AG10803 (cell line): ENCODE data around the gene TXNRD3.
"Not testable (repeated sequence)": the region's sequence is repeated elsewhere in the genome, so short reads cannot be mapped to it uniquely, and the experiment has no call there.

Experiments used
- DNase-seq: peaks from one replicate; pipeline ENCODE4 v3.0.0; 2010; ENCODE audit warnings: low read depth
- H3K4me3 ChIP-seq: 2 replicates; pipeline ENCODE4 v1.5.1; 2011; ENCODE audit warnings: mild to moderate bottlenecking, low read length, control low read depth
- CTCF ChIP-seq: conservative IDR thresholded peaks from 2 replicates; pipeline ENCODE4 v1.5.1; 2011; ENCODE audit warnings: mild to moderate bottlenecking, low read length, control low read depth, inconsistent platforms

The TXNRD3 gene

GRCh38 chr3:126638790-126639189, 16.1 kb downstream of the TXNRD3 start:
- DNase-seq = no peak
- no peak for TF ChIP-seq CTCF
- H3K4me3 ChIP-seq = no peak overlapping the region

GRCh38 chr3:126636436-126636835, 18.5 kb downstream of the TXNRD3 start:
- no peak for TF ChIP-seq CTCF
- no peak for DNase-seq
- no peak overlapping the region for H3K4me3 ChIP-seq

- TF ChIP-seq CTCF = no peak
- H3K4me3 ChIP-seq = no peak overlapping the region
- no peak for DNase-seq
Measured at GRCh38 chr3:126634803-126635202, 20.1 kb downstream of the TXNRD3 start.

GRCh38 chr3:126630020-126630419, 24.9 kb downstream of the TXNRD3 start:
- no peak for TF ChIP-seq CTCF
- no peak for DNase-seq
- H3K4me3 ChIP-seq = no peak overlapping the region

GRCh38 chr3:126625735-126626134, 29.2 kb downstream of the TXNRD3 start:
- H3K4me3 ChIP-seq, DNase-seq: not testable (repeated sequence)

GRCh38 chr3:126622694-126623093, 32.2 kb downstream of the TXNRD3 start:
- DNase-seq = no peak

GRCh38 chr3:126621627-126622345, 33.1 kb downstream of the TXNRD3 start:
- DNase-seq = peak; percentile 57
- H3K4me3 ChIP-seq = no peak overlapping the region
- TF ChIP-seq CTCF = no peak

More at GRCh38 chr3:126622694-126623093, 32.2 kb downstream of the TXNRD3 start:
- no peak overlapping the region for H3K4me3 ChIP-seq
- TF ChIP-seq CTCF = no peak
